Skeletal muscle tissue (tissue), 4 donors: ENCODE measurements around the gene GATAD2A. TPM values are rescaled to one million over a fixed set of nuclear protein-coding genes. Genes with fewer than 3 reads are reported as not detected.

Experiments used
- H3K27ac ChIP-seq: one replicate; pipeline ENCODE4 v1.7.0; 2013; ENCODE audit warnings: mild to moderate bottlenecking, low read depth, low read length, inconsistent platforms
- H3K27me3 ChIP-seq, 3 donors: one replicate each; pipeline ENCODE4 v1.7.0; 2013; ENCODE audit warnings: low read length in 3 of 3; ENCODE audit not compliant: control insufficient read depth in 3 of 3, insufficient read depth in 3 of 3
- H3K36me3 ChIP-seq, 3 donors: one replicate each; pipeline ENCODE4 v1.7.0; 2013; ENCODE audit warnings: low read length in 3 of 3; ENCODE audit not compliant: control insufficient read depth in 3 of 3, insufficient read depth in 3 of 3
- H3K4me1 ChIP-seq, 3 donors: one replicate each; pipeline ENCODE4 v1.7.0; 2013; ENCODE audit warnings: low read length in 3 of 3, mild to moderate bottlenecking in 3 of 3; ENCODE audit not compliant: control insufficient read depth in 3 of 3, insufficient read depth in 3 of 3
- H3K4me3 ChIP-seq, 3 donors: one replicate each; pipeline ENCODE4 v1.7.0; 2013; ENCODE audit warnings: low read length in 3 of 3
- H3K9ac ChIP-seq, 3 donors: one replicate each; pipeline ENCODE4 v1.7.0; 2013; ENCODE audit warnings: low read length in 3 of 3, mild to moderate bottlenecking in 3 of 3, moderate library complexity in 2 of 3, low read depth in 1 of 3
- H3K9me3 ChIP-seq, 3 donors: one replicate each; pipeline ENCODE4 v1.7.0; 2013; ENCODE audit warnings: low read length in 3 of 3; ENCODE audit not compliant: control insufficient read depth in 3 of 3
- total RNA-seq: library from RNA; depleted of rRNA; stranded (reverse); fragments of >200 nt; gene quantifications from one replicate; pipeline ENCODE4 v1.2.3, GENCODE V29; 2014
- donor health status: Osteomylitis.

GATAD2A gene
- total RNA-seq, 1 donor from 2014 or later, result 19.8 TPM

- peaks cover 4 to 11% (median 5%) of the 10 kb centered on the region in 3 donors for H3K36me3 ChIP-seq
- H3K9me3 ChIP-seq, result no peaks in the 10 kb centered on the region
- H3K27ac ChIP-seq, result no peak overlapping the region
- H3K4me3 ChIP-seq, result peak overlapping the region; percentile 17 to 96 (median 70)
- peaks cover 0 to 13% (median 0%) of the 10 kb centered on the region in 3 donors for H3K27me3 ChIP-seq
- peaks cover 19 to 29% (median 26%) of the 10 kb centered on the region in 3 donors for H3K4me1 ChIP-seq
- H3K9ac ChIP-seq, result peak overlapping the region; percentile 76 to 89 (median 81)
Measured at GRCh38 chr19:19517235-19517619, 111.8 kb downstream of the GATAD2A start.

- peaks cover 12 to 20% (median 14%) of the 10 kb centered on the region in 3 donors for H3K36me3 ChIP-seq
- H3K4me1 ChIP-seq, result peaks cover 14 to 17% (median 15%) of the 10 kb centered on the region in 3 donors
Measured at GRCh38 chr19:19520989-19521388, 115.5 kb downstream of the GATAD2A start.

GRCh38 chr19:19523177-19523576 lies 117.7 kb downstream of the GATAD2A start:
- H3K9ac ChIP-seq, result no peak overlapping the region
- H3K36me3 ChIP-seq, result peaks cover 25 to 34% (median 28%) of the 10 kb centered on the region in 3 donors
- H3K9me3 ChIP-seq, result no peaks in the 10 kb centered on the region
- H3K4me1 ChIP-seq, result peaks cover 7 to 14% (median 8%) of the 10 kb centered on the region in 3 donors
- H3K4me3 ChIP-seq, result no peak overlapping the region
- no peak overlapping the region for H3K27ac ChIP-seq
- no peaks in the 10 kb centered on the region for H3K27me3 ChIP-seq

More at GRCh38 chr19:19520989-19521388, 115.5 kb downstream of the GATAD2A start:
- H3K9me3 ChIP-seq, result no peaks in the 10 kb centered on the region
- no peak overlapping the region for H3K27ac ChIP-seq
- H3K27me3 ChIP-seq, result no peaks in the 10 kb centered on the region
- H3K9ac ChIP-seq, result no peak overlapping the region
- H3K4me3 ChIP-seq, result no peak overlapping the region

GRCh38 chr19:19524053-19524452 lies 118.6 kb downstream of the GATAD2A start:
- no peaks in the 10 kb centered on the region for H3K9me3 ChIP-seq
- H3K4me3 ChIP-seq, result no peak overlapping the region
- H3K4me1 ChIP-seq, result peaks cover 6 to 14% (median 7%) of the 10 kb centered on the region in 3 donors
- H3K9ac ChIP-seq, result no peak overlapping the region
- H3K36me3 ChIP-seq, result peaks cover 24 to 34% (median 31%) of the 10 kb centered on the region in 3 donors
- H3K27ac ChIP-seq, result no peak overlapping the region
- H3K27me3 ChIP-seq, result no peaks in the 10 kb centered on the region

- peaks cover 0 to 9% (median 4%) of the 10 kb centered on the region in 3 donors for H3K4me1 ChIP-seq
- no peak overlapping the region for H3K27ac ChIP-seq
- no peaks in the 10 kb centered on the region for H3K9me3 ChIP-seq
- no peak overlapping the region for H3K4me3 ChIP-seq
- H3K9ac ChIP-seq, result peak overlapping the region in 1 of 3 donors; percentile 8
- H3K27me3 ChIP-seq, result no peaks in the 10 kb centered on the region
- H3K36me3 ChIP-seq, result peaks cover 17 to 32% (median 25%) of the 10 kb centered on the region in 3 donors
Measured at GRCh38 chr19:19525611-19526380, 120.3 kb downstream of the GATAD2A start.

- H3K27me3 ChIP-seq, result no peaks in the 10 kb centered on the region
- H3K9ac ChIP-seq, result no peak overlapping the region
- peaks cover 0 to 9% (median 4%) of the 10 kb centered on the region in 3 donors for H3K4me1 ChIP-seq
- H3K27ac ChIP-seq, result no peak overlapping the region
- H3K36me3 ChIP-seq, result peaks cover 17 to 32% (median 25%) of the 10 kb centered on the region in 3 donors
- no peak overlapping the region for H3K4me3 ChIP-seq
- no peaks in the 10 kb centered on the region for H3K9me3 ChIP-seq
Measured at GRCh38 chr19:19526581-19527370, 121.3 kb downstream of the GATAD2A start.

GRCh38 chr19:19527371-19527656 lies 121.8 kb downstream of the GATAD2A start:
- H3K4me3 ChIP-seq, result no peak overlapping the region
- H3K4me1 ChIP-seq, result peaks cover 4 to 14% (median 7%) of the 10 kb centered on the region in 3 donors
- no peak overlapping the region for H3K27ac ChIP-seq
- no peak overlapping the region for H3K9ac ChIP-seq
- H3K9me3 ChIP-seq, result no peaks in the 10 kb centered on the region
- H3K27me3 ChIP-seq, result no peaks in the 10 kb centered on the region
- H3K36me3 ChIP-seq, result peaks cover 17 to 32% (median 25%) of the 10 kb centered on the region in 3 donors

GRCh38 chr19:19527674-19528625 lies 122.5 kb downstream of the GATAD2A start:
- Histone ChIP-seq H3K36me3 (peaks cover 17 to 32% (median 25%) of the 10 kb centered on the region in 3 donors), H3K27me3 (no peaks in the 10 kb centered on the region), H3K27ac (no peak overlapping the region), H3K4me1 (peaks cover 8 to 20% (median 11%) of the 10 kb centered on the region in 3 donors), H3K4me3 (no peak overlapping the region), H3K9me3 (no peaks in the 10 kb centered on the region), H3K9ac (no peak overlapping the region)

GRCh38 chr19:19528721-19529490 lies 123.4 kb downstream of the GATAD2A start, which contains the start of gene YJEFN3:
Gene YJEFN3 (plus strand): TSS chr19:19528911. CDS start chr19:19528933, 22 bp downstream.
- Histone ChIP-seq H3K9me3 (no peaks in the 10 kb centered on the region), H3K27me3 (no peaks in the 10 kb centered on the region), H3K4me1 (peaks cover 8 to 20% (median 11%) of the 10 kb centered on the region in 3 donors), H3K4me3 (no peak within 1 kb of the TSS), H3K36me3 (peaks cover 16 to 31% (median 22%) of the 10 kb centered on the region in 3 donors), H3K27ac (no peak within 1 kb of the TSS), H3K9ac (no peak within 1 kb of the TSS)
